GM06990 (cell line): ENCODE measurements around the gene IKZF1.

Experiments
- DNase-seq: peaks from one replicate; pipeline ENCODE4 v3.0.0-alpha.2; 2011; ENCODE audit not compliant: insufficient read length; ENCODE audit errors: extremely low read depth
- H3K27me3 ChIP-seq: replicated peaks from 2 replicates; pipeline ENCODE4 v1.6.0; 2011; ENCODE audit warnings: low read length; ENCODE audit not compliant: control insufficient read depth, insufficient read depth
- H3K36me3 ChIP-seq: 2 replicates; pipeline ENCODE4 v1.5.1; 2011; ENCODE audit warnings: low read length; ENCODE audit not compliant: control insufficient read depth, insufficient read depth
- H3K4me3 ChIP-seq: replicated peaks from 2 replicates; pipeline ENCODE4 v1.5.1; 2011; ENCODE audit warnings: low read depth, mild to moderate bottlenecking, control low read depth, low read length
- TF ChIP-seq, protein P1 (sequence below): IDR thresholded peaks from 2 replicates; pipeline ENCODE4 v1.5.1; 2011; ENCODE audit warnings: low read length, control low read depth, mild to moderate bottlenecking, inconsistent platforms; ENCODE audit not compliant: insufficient read depth, poor library complexity, severe bottlenecking

Gene IKZF1

DNA sequence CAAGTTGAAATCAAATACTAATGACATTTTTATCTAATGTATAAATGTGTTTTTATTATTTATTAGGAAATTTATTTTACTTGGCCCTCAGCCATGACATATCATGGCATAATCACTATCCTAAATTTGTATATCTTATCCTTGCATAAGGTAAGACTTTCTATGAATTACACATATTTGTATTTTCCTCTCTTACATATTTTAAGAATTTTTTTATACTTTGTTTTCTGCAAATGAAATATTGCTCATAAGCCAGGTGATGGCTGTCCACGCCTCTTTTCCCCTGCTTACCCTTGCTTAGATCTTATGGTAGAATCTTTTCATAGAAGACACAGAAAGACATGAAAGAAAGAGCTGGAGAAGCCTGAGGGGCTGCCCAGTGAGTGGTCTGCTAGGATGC is 48.2 kb downstream of the IKZF1 start:
- H3K27me3 ChIP-seq, result no peaks in the 10 kb centered on the region
- peaks cover 18% of the 10 kb centered on the region for H3K36me3 ChIP-seq
- H3K4me3 ChIP-seq, result no peak overlapping the region
- no peak for DNase-seq
- TF ChIP-seq, protein P1, sequence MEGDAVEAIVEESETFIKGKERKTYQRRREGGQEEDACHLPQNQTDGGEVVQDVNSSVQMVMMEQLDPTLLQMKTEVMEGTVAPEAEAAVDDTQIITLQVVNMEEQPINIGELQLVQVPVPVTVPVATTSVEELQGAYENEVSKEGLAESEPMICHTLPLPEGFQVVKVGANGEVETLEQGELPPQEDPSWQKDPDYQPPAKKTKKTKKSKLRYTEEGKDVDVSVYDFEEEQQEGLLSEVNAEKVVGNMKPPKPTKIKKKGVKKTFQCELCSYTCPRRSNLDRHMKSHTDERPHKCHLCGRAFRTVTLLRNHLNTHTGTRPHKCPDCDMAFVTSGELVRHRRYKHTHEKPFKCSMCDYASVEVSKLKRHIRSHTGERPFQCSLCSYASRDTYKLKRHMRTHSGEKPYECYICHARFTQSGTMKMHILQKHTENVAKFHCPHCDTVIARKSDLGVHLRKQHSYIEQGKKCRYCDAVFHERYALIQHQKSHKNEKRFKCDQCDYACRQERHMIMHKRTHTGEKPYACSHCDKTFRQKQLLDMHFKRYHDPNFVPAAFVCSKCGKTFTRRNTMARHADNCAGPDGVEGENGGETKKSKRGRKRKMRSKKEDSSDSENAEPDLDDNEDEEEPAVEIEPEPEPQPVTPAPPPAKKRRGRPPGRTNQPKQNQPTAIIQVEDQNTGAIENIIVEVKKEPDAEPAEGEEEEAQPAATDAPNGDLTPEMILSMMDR, result no peak

DNA sequence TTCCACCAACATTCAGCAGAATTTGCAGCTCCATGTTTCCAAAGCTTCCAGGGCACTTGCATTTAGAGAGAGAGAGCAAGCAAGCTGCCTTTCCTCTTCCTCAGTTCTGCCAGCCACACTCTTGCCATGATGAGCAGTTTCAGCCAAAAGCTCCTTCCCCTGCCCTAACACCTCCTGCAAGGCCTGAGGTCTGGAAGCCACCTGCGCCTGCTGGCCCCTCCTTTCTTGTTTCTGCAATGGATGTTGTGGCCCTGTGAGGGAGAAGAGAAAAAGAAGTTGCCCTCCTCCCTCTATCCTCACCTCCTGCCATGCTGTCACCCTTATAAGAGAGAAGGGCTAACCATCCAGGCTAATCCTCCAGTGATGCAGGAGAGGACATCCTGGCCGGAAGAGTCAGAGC is 48.7 kb downstream of the IKZF1 start:
- no peaks in the 10 kb centered on the region for H3K27me3 ChIP-seq
- TF ChIP-seq, protein P1, result no peak
- no peak for DNase-seq
- H3K4me3 ChIP-seq, result no peak overlapping the region
- H3K36me3 ChIP-seq, result peaks cover 18% of the 10 kb centered on the region

DNA sequence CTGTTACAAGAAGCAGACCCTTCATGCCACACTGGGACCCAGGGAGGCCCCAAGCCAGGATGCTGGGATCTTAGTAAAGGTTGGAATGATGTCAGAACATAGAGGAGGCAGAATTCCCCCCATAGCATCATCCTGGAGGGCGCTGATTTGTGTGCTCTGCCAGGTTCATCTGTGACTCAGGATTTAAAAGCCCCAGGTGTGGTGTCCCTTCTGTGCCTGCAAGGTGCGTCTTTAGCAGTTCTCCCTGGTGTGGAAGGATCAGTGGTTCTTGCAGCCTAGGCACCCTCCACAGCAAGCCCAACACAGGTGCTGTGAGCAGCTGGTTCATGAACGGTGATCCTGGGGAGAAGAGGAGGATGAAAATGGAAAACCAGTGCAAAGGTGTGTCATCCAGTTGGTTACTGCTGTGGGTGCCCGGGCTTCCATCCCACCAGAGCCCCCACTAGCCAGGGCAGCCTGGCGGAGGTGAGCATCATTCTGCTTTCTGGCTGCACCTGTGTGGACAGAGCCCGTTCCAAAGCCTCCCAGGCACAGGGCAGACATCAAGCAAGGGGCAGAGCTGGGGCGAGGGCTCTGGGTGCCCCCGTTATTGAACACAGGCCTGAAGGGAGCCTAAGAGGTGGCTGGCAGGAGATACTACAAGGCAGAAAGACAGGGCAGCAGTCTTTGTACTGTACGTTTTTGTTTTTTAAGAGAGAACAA is 49.5 kb downstream of the IKZF1 start:
- H3K36me3 ChIP-seq, result peaks cover 18% of the 10 kb centered on the region
- no peak overlapping the region for H3K4me3 ChIP-seq
- H3K27me3 ChIP-seq, result no peaks in the 10 kb centered on the region
- DNase-seq, result no peak
- TF ChIP-seq, protein P1, result no peak

DNA sequence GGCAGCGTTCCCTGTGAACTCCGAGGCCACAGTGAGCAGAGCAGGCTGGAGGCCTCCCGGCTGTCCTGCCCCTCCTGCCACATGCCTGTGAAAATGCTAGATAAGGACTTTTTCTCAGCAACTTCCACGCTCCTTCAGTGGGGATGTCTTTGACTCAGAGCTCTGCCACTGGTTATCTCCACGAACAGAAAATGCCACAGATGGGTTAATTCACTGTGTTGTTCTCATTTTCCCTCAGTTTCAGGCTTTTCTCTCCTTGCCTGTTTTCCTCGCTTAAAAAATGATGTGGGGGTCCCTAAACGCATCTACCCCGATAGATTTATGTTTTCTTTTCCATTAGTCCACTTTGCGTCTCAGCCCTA is 51.3 kb downstream of the IKZF1 start:
- H3K27me3 ChIP-seq, result no peaks in the 10 kb centered on the region
- TF ChIP-seq, protein P1, result no peak
- no peak for DNase-seq
- peaks cover 22% of the 10 kb centered on the region for H3K36me3 ChIP-seq
- no peak overlapping the region for H3K4me3 ChIP-seq

DNA sequence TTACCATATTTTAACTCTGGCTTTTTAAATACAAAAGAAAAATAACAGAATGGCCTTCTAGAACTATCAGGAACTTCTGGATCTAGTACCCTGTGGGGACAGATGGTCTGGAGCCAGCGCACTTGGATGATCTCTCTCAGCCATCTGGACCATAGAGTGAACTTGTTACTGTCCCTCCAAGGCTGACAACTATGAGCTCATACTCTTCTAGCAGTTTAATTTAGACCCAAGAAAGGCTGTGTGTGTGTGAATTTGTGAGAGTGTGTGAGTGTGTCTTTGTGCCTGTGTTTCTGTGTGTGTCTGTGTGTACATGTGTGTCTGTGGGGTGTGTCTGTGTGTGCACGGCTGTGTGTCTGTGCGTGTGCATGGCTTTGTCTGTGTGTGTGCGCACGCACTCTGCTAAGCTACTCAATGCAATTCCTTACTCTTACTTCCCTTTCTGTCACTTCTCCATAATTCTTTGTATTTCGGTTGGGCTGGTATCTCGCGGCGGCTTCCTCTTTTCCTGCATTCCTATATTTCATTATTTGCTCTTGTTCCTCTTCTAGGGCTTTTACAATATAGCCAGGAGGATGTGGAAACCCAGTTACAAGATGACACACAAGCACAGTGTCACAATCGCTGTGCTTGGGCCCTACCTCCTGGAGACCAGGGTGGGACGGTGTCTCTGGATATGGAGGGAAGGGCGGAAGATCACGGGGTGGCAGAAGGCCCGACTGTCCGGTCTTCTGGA is 51.9 kb downstream of the IKZF1 start:
- no peak for DNase-seq
- Histone ChIP-seq H3K36me3 (peaks cover 23% of the 10 kb centered on the region), H3K4me3 (no peak overlapping the region), H3K27me3 (no peaks in the 10 kb centered on the region)
- TF ChIP-seq, protein P1, result no peak
